AG10803 (cell line): ENCODE results near the gene ZSWIM4.
A peak's percentile ranks its signal among the peaks of the same experiment; 100 is the strongest.

Experiments used
- DNase-seq: peaks from one replicate; pipeline ENCODE4 v3.0.0; 2010; ENCODE audit warnings: low read depth
- H3K4me3 ChIP-seq: 2 replicates; pipeline ENCODE4 v1.5.1; 2011; ENCODE audit warnings: mild to moderate bottlenecking, low read length, control low read depth
- TF ChIP-seq, protein P1 (sequence below): conservative IDR thresholded peaks from 2 replicates; pipeline ENCODE4 v1.5.1; 2011; ENCODE audit warnings: mild to moderate bottlenecking, low read length, control low read depth, inconsistent platforms

ZSWIM4 gene

DNA sequence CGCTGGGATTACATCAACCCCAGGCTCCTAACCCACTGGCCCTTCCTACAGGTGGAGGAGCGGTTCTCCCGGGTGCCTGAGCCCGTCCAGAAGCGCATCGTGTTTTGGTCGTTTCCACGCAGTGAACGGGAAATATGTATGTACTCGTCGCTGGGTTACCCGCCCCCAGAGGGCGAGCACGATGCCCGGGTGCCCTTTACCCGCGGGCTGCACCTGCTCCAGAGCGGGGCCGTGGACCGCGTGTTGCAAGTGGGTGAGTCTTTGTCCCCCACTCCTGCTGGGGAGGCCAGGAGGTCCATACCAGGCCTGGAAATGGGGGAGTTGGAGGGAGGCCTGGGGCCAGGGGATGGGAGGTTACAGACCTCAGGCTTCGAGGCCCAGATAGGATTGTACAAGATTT lies 4.4 kb downstream of the ZSWIM4 start:
- TF ChIP-seq, protein P1, sequence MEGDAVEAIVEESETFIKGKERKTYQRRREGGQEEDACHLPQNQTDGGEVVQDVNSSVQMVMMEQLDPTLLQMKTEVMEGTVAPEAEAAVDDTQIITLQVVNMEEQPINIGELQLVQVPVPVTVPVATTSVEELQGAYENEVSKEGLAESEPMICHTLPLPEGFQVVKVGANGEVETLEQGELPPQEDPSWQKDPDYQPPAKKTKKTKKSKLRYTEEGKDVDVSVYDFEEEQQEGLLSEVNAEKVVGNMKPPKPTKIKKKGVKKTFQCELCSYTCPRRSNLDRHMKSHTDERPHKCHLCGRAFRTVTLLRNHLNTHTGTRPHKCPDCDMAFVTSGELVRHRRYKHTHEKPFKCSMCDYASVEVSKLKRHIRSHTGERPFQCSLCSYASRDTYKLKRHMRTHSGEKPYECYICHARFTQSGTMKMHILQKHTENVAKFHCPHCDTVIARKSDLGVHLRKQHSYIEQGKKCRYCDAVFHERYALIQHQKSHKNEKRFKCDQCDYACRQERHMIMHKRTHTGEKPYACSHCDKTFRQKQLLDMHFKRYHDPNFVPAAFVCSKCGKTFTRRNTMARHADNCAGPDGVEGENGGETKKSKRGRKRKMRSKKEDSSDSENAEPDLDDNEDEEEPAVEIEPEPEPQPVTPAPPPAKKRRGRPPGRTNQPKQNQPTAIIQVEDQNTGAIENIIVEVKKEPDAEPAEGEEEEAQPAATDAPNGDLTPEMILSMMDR: no peak
- no peak overlapping the region for H3K4me3 ChIP-seq
- no peak for DNase-seq

DNA sequence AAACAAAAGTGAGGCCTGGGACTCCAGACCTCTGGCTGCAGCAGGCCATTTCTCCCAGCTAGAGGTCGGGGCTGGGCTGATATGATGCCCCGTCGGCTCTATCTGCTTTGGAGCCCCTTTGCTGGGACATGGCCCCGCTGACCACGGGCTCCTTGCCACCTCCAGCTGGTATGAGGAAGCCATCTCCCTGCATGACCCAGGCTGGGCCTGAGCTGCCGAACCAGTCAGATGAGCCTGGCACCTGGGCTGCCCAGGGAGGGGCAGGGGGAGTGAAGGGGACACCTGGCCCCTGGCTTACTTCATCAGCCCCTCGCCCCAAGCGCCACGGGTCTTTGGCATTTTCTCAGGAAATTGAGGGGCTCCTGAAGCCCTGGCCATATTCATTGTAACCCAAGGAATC lies 7.8 kb downstream of the ZSWIM4 start:
- TF ChIP-seq, protein P1: no peak
- H3K4me3 ChIP-seq: no peak overlapping the region

DNA sequence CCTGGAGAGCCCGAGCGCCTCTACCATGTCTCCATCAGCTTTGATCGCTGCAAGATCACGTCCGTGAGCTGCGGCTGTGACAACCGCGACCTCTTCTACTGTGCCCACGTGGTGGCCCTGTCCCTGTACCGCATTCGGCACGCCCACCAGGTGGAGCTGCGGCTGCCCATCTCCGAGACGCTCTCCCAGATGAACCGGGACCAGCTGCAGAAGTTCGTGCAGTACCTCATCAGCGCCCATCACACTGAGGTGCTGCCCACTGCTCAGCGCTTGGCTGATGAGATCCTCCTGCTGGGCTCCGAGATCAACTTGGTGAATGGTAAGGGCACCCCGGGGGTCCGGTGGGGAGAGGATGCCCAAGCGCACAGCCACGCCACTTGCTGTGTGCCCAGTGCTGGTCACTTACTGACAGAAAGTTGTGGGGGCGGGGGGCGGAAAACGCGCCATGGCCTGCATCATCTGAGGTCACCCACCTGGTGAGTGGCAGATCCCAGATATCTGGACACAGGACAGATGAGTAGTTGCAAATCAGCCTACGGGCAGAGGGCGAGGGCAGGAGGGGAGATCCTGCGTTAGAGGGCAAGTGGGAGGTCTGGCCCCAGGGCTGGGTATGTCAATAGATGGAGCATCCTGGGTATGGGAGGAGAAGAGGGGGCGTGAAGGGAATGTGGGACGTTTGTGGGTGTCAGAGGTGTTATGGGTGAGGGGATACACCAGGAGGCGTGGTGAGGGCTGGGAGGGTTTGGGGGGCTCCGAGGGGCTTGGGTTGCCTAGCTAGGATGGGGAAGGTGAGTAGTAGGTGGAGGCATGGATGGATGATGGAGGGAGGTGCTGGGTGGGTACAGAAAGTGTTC lies 9.8 kb downstream of the ZSWIM4 start:
- H3K4me3 ChIP-seq: no peak overlapping the region

More for the DNA sequence above, 7.8 kb downstream of the ZSWIM4 start:
- DNase-seq: no peak

DNA sequence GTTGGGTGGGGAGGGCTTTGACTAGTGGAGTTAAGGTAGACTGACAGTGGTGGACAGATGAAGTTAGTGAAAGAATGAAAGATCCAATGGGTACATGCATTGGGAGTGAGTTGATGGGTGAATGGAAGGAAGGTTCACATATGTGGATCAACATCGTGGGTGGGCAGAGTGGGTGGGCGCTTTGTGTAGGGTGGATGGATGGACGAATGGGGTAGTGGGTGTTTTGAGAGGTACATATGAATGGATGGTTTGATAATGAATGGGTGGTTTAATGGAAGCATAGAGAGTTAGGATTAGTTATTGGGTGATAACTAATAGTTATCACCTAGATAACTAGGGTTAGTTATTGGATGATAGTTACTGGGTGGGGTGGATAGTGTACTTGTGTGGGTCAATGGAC lies 11.5 kb downstream of the ZSWIM4 start:
- H3K4me3 ChIP-seq: no peak overlapping the region
- TF ChIP-seq, protein P1: no peak
- no peak for DNase-seq

More for the DNA sequence above, 9.8 kb downstream of the ZSWIM4 start:
- DNase-seq: no peak
- TF ChIP-seq, protein P1: peak; percentile 11; the same call in 1 of the 2 replicates

DNA sequence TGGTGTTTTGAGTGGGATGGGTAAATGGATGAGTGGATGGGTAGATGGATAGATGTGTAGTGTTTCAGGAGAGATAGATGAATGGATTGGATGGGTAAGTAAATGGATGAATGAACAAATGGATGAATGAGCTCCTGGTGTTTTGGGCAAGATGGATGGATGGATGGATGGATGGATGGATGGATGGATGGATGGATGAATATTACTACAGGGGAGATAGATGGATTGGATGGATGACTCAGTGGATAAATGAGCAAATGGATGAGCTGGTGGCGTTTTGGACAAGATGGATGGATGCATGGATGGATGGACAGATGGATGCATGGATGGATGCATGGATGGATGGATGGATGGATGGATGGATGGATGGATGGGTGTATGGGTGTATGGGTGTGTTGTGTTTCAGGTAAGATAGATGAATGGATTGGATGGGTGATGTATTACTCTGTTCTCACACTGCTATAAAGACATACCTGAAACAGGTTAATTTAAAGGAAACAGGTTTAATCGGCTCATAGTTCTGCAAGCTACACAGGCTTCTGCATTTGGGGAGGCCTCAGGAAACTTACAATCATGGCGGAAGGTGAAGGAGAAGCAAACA lies 12.3 kb downstream of the ZSWIM4 start:
- no peak for DNase-seq
- TF ChIP-seq, protein P1: no peak
- no peak overlapping the region for H3K4me3 ChIP-seq

DNA sequence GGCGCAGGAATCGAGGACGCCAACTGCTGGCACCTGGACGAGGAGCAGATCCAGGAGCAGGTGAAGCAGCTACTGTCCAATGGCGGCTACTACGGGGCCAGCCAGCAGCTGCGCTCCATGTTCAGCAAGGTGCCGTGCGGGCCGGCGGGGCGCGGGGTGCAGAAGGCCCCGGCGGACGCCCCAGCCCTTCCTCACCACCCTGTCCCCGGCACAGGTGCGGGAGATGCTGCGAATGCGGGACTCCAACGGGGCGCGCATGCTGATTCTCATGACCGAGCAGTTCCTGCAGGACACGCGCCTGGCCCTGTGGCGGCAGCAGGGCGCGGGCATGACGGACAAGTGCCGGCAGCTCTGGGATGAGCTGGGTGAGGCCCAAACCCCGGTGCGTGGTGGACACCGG lies 13.6 kb downstream of the ZSWIM4 start:
- TF ChIP-seq, protein P1: no peak
- DNase-seq: no peak
- no peak overlapping the region for H3K4me3 ChIP-seq

DNA sequence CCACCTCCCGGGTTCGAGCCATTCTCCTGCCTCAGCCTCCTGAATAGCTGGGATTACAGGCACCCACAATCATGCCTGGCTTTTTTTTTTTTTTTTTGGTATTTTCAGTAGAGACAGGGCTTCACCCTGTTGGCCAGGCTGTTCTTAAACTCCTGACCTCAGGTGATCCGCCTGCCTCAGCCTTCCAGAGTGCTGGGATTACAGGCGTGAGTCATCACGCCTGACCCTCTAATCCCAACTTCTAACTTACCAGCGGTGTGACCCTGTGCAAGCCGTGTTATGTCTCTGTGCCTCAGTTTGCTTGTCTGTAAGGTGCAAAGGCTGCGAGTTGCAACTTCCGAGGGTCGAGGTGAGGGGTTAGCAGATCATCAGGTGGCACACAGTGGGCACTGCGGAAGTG lies 17.3 kb downstream of the ZSWIM4 start:
- TF ChIP-seq, protein P1: no peak
- H3K4me3 ChIP-seq: no peak overlapping the region
- DNase-seq: no peak
